Left lung (tissue), 10 donors: ENCODE measurements around the gene MIAT. TPM values are rescaled to one million over a fixed set of nuclear protein-coding genes. Genes with fewer than 3 reads are reported as not detected.
A peak's percentile ranks its signal among the peaks of the same experiment; 100 is the strongest.

Experiments used
- ATAC-seq: fragments of 200-7000 bp; cut with Tn5 transposase; one replicate; pipeline ENCODE4 v1.9.1; 2020; ENCODE audit warnings: moderate library complexity
- DNase-seq, 4 donors: peaks; one replicate each; pipeline ENCODE4 v3.0.0-alpha.2; 2013 to 2020
- H3K27ac ChIP-seq, 2 donors: fragments of 200-600 bp; sonication (generic) in 1 of 2; one replicate each; pipeline versions ENCODE4 v1.5.0 to v1.8.0; 2020 to 2021
- H3K27me3 ChIP-seq, 2 donors: fragments of 200-600 bp; sonication (generic) in 1 of 2; one replicate each; pipeline versions ENCODE4 v1.5.0 to v1.8.0; 2020 to 2021
- H3K36me3 ChIP-seq, 2 donors: fragments of 200-600 bp; sonication (generic) in 1 of 2; one replicate each; pipeline versions ENCODE4 v1.5.0 to v1.8.0; 2020 to 2021
- H3K4me1 ChIP-seq, 2 donors: fragments of 200-600 bp; one replicate each; pipeline ENCODE4 v1.8.0; 2021
- H3K4me3 ChIP-seq, 2 donors: fragments of 200-600 bp; sonication (generic) in 1 of 2; one replicate each; pipeline versions ENCODE4 v1.5.0 to v1.8.0; 2020 to 2021; ENCODE audit warnings: mild to moderate bottlenecking in 1 of 2
- H3K9me3 ChIP-seq, 2 donors: fragments of 200-600 bp; sonication (generic) in 1 of 2; one replicate each; pipeline versions ENCODE4 v1.5.0 to v1.8.0; 2020 to 2021
- intact Hi-C, 2 donors: fragments of 100-400 bp; cut with DNase I; formaldehyde crosslinking; loops; one replicate each; pipeline versions ENCODE4 v1.11.2 to v1.14.2; 2022
- polyA plus RNA-seq, 6 donors: library from polyadenylated mRNA; unstranded; fragments of 120-200 nt; gene quantifications; one replicate each; pipeline ENCODE4 v1.2.1, GENCODE V29; 2013; ENCODE audit not compliant: insufficient read length in 6 of 6
- total RNA-seq, 2 donors: library from RNA; stranded (reverse); fragmentation: NEBNext Ultra II Directional; extraction: Animal tissue kit (Norgen Biotek cat#: 25700); gene quantifications; one replicate each; pipeline ENCODE4 v1.2.1, GENCODE V29; 2021
- TF ChIP-seq, protein P1 (sequence below), 2 donors: fragments of 200-600 bp; sonication (generic) in 1 of 2; IDR thresholded peaks; one replicate each; pipeline versions ENCODE4 v1.5.0 to v1.8.0; 2021; ENCODE audit warnings: antibody characterized with exemption in 2 of 2
- donor health status: DM: no; HTN: yes; CAD: no.
- donor health status: DM: no; HTN: no; CAD: no.

MIAT gene
- total and polyA plus RNA-seq, 8 donors = 1.7 to 11.2 (median 2.8) TPM

DNA sequence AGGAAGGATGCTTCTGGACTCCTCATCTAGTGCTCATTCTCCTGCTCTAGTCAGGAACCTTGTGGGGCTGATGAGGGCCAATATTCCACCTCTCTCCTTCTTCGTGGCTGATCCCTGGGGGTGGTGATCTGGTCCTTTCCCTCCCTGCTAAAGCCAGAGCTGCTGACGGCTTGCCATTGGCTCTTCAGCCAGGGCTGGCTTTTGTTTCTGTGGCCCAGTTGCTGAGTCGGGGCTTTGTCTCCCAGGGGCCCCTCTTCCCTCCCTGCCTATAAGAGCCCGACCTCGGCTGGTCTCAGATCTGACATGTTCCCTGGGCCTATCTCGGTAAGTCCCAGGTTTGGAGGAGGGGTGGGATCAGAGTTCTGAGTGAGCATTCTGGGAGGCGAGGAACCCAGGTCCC is 35.7 kb upstream of the MIAT start, which contains the start of gene CRYBA4:
TSS of gene CRYBA4 (plus strand) at position 301 of the 400 bp plus-strand sequence. CDS start 634 bp downstream, outside the sequence.
- Histone ChIP-seq H3K4me1 (peaks cover 0 to 26% of the 10 kb centered on the region in 2 donors), H3K36me3 (no peaks in the 10 kb centered on the region), H3K4me3 (no peak within 1 kb of the TSS), H3K9me3 (no peaks in the 10 kb centered on the region), H3K27me3 (peaks cover 0 to 4% of the 10 kb centered on the region in 2 donors), H3K27ac (no peak within 1 kb of the TSS)
- intact Hi-C loops = no loop called here
- ATAC-seq (no peak), DNase-seq (no peak)
- TF ChIP-seq, protein P1, sequence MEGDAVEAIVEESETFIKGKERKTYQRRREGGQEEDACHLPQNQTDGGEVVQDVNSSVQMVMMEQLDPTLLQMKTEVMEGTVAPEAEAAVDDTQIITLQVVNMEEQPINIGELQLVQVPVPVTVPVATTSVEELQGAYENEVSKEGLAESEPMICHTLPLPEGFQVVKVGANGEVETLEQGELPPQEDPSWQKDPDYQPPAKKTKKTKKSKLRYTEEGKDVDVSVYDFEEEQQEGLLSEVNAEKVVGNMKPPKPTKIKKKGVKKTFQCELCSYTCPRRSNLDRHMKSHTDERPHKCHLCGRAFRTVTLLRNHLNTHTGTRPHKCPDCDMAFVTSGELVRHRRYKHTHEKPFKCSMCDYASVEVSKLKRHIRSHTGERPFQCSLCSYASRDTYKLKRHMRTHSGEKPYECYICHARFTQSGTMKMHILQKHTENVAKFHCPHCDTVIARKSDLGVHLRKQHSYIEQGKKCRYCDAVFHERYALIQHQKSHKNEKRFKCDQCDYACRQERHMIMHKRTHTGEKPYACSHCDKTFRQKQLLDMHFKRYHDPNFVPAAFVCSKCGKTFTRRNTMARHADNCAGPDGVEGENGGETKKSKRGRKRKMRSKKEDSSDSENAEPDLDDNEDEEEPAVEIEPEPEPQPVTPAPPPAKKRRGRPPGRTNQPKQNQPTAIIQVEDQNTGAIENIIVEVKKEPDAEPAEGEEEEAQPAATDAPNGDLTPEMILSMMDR (IDR thresholded peaks at IDR 0.05) = no peak

DNA sequence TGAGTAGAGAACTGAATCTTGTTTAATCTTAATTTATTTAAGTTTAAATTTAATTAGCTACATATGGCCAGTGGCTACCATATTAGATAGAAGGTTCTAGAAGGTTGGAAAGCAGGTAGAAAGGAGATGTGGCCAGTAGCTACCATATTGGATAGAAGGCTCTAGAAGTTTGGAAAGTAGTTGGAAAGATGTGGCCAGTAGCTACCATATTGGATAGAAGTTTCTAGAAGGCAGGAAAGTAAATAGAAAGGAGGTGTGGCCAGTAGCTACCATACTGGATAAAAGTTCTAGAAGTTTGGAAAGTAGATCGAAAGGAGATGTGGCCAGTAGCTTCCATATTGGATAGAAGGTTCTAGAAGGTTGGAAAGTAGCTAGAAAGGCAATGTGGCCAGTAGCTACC is 33.4 kb upstream of the MIAT start:
- Histone ChIP-seq H3K27me3 (peaks cover 0 to 4% of the 10 kb centered on the region in 2 donors), H3K27ac (no peak overlapping the region), H3K4me1 (peaks cover 0 to 10% of the 10 kb centered on the region in 2 donors), H3K4me3 (no peak overlapping the region), H3K36me3 (no peaks in the 10 kb centered on the region), H3K9me3 (no peaks in the 10 kb centered on the region)
- ATAC-seq (no peak), DNase-seq (no peak)
- TF ChIP-seq, protein P1 (IDR thresholded peaks at IDR 0.05) = no peak
- intact Hi-C loops = no loop called here

DNA sequence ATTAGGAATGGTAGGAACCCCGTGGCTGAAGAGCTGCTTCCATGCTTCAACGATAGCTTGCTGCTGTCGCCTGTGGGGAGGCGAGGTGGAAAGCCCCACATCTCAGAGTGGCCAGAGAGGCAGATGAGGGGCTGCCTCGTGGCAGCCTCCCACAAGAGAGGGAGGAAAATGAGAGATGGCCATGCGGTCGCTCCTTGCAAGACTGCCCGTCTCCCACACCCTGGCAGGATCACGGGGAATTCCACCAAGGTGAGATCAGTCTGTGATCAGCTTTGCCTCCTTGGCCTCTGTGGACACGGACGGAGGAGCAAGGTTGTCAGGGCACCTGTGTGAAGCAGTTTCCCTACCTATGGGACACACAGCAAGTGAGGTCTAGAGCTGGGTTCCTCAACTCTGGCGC is 32.6 kb upstream of the MIAT start:
- Histone ChIP-seq H3K27ac (no peak overlapping the region), H3K36me3 (no peaks in the 10 kb centered on the region), H3K9me3 (no peaks in the 10 kb centered on the region), H3K4me3 (no peak overlapping the region), H3K27me3 (no peaks in the 10 kb centered on the region), H3K4me1 (peaks cover 0 to 5% of the 10 kb centered on the region in 2 donors)
- DNase-seq = no peak
- ATAC-seq = no peak
- TF ChIP-seq, protein P1 (IDR thresholded peaks at IDR 0.05) = no peak
- intact Hi-C loops = no loop called here

DNA sequence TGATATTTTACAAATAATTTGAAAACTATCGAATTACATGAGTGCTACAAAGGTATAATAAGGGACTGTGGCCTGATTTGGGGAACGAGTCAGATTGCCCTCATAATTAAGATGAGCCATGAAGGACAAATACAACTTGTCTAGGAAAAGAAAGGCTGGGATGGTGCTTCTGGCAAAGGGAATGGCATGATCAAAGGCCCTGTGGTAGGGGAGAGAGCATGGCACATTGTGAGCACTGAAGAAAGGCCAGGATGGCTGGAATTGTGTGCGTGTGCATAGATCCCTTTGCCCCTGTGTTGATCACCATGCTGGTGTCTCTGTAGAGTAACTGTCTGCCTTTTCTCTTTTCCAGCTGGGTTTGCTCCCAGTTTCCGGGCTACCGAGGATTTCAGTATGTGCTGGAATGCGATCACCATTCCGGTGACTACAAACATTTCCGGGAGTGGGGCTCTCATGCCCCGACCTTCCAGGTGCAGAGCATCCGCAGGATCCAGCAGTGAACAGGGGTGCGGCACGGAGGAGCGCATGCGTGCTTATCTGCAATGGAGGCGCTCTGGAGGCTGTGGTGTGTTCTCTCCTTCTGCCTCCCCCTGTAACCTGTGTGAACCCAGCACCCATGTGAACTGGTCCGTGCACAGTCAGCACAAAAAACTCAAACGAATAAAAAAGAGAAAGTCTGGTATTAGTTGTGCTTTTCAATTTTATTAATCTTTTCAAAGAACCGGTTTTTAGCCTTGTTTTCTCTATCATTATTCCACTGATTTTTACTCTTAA is 27.2 kb upstream of the MIAT start:
- intact Hi-C loops = no loop called here
- TF ChIP-seq, protein P1 (IDR thresholded peaks at IDR 0.05) = no peak
- no peaks in the 10 kb centered on the region for H3K36me3 ChIP-seq
- H3K27me3 ChIP-seq = no peaks in the 10 kb centered on the region
- H3K9me3 ChIP-seq = peaks cover 0 to 5% of the 10 kb centered on the region in 2 donors
- H3K27ac ChIP-seq = no peak overlapping the region
- H3K4me1 ChIP-seq = no peaks in the 10 kb centered on the region
- no peak for DNase-seq
- no peak overlapping the region for H3K4me3 ChIP-seq
- no peak for ATAC-seq

DNA sequence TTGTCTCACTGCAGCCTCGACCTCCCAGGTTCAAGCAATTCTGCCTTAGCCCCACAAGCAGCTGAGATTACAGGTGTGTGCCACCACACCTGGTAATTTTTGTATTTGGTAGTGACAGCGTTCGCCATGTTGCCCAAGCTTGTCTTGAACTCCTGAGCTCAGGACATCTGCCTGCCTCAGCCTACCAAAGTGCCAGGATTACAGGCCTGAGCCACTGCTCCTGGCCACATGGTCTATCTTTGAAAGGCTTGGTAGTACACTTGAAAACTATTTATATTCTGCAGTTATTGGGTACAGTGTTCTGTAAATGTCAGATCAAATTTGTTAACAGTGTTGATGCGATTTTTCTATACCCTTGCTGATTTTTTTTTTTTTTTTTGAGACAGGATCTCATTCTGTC is 26.1 kb upstream of the MIAT start:
- Histone ChIP-seq H3K27me3 (no peaks in the 10 kb centered on the region), H3K9me3 (peaks cover 0 to 5% of the 10 kb centered on the region in 2 donors), H3K4me3 (no peak overlapping the region), H3K36me3 (no peaks in the 10 kb centered on the region), H3K4me1 (no peaks in the 10 kb centered on the region), H3K27ac (peak overlapping the region in 1 of 2 donors; percentile 50)
- DNase-seq (no peak), ATAC-seq (no peak)
- intact Hi-C loops = no loop called here
- TF ChIP-seq, protein P1 (IDR thresholded peaks at IDR 0.05) = no peak
